Measurements from ENCODE around the gene ALPL.

ALPL gene

DNA sequence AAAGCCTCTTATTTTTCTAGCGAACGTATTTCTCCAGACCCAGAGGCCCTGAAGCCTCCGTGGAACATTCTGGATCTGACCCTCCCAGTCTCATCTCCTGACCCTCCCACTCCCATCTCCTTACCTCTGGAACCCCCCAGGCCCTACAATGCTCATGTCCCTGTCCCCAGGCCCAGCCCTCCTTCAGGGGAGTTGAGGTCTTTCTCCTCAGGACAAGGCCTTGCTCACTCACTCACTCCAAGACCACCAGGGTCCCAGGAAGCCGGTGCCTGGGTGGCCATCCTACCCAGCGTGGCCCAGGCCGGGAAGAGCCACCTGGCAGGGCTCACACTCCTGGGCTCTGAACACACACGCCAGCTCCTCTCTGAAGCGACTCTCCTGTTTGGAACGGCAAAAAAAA lies 68.7 kb downstream of the ALPL start:
- Histone ChIP-seq H3K9me3 (ENCODE audit: severe bottlenecking) (no peaks in the 10 kb centered on the region), H3K27ac (ENCODE audit: poor library complexity, severe bottlenecking) (no peak overlapping the region), H3K27me3 (ENCODE audit: insufficient read depth, poor library complexity, severe bottlenecking) (no peaks in the 10 kb centered on the region), H3K4me1 (ENCODE audit: insufficient read depth, poor library complexity, severe bottlenecking) (peaks cover 2% of the 10 kb centered on the region), H3K36me3 (ENCODE audit: low read depth) (no peaks in the 10 kb centered on the region), H3K4me3 (ENCODE audit: severe bottlenecking) (no peak overlapping the region)
- ATAC-seq (ENCODE audit: low read depth) (no peak), DNase-seq (ENCODE audit: low spot score) (no peak)
- TF ChIP-seq, protein P1, sequence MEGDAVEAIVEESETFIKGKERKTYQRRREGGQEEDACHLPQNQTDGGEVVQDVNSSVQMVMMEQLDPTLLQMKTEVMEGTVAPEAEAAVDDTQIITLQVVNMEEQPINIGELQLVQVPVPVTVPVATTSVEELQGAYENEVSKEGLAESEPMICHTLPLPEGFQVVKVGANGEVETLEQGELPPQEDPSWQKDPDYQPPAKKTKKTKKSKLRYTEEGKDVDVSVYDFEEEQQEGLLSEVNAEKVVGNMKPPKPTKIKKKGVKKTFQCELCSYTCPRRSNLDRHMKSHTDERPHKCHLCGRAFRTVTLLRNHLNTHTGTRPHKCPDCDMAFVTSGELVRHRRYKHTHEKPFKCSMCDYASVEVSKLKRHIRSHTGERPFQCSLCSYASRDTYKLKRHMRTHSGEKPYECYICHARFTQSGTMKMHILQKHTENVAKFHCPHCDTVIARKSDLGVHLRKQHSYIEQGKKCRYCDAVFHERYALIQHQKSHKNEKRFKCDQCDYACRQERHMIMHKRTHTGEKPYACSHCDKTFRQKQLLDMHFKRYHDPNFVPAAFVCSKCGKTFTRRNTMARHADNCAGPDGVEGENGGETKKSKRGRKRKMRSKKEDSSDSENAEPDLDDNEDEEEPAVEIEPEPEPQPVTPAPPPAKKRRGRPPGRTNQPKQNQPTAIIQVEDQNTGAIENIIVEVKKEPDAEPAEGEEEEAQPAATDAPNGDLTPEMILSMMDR (IDR thresholded peaks at IDR 0.05; ENCODE audit: poor library complexity, severe bottlenecking), result no peak

DNA sequence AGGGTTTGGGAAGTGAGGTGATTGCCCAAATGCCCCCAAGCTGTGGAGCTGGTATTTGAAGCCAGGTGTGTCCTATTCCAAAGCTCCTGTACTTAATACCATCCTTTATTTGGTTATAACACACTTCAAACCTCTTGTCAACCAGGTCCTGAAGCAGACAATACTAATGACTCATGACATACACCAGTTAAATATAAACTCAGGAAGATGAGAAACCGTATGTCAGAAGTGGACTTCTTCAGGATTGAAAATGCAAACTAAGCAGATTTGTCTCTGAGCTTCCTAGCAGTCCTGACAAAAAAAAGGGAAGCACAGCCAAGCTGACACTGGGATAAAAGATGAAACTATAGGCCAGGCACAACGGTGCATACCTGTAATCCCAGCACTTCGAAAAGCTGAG lies 70.6 kb downstream of the ALPL start:
- ATAC-seq (ENCODE audit: low read depth) (no peak), DNase-seq (ENCODE audit: low spot score) (no peak)
- Histone ChIP-seq H3K36me3 (ENCODE audit: low read depth) (no peaks in the 10 kb centered on the region), H3K4me3 (ENCODE audit: severe bottlenecking) (no peak overlapping the region), H3K27ac (ENCODE audit: poor library complexity, severe bottlenecking) (no peak overlapping the region), H3K27me3 (ENCODE audit: insufficient read depth, poor library complexity, severe bottlenecking) (no peaks in the 10 kb centered on the region), H3K9me3 (ENCODE audit: severe bottlenecking) (no peaks in the 10 kb centered on the region), H3K4me1 (ENCODE audit: insufficient read depth, poor library complexity, severe bottlenecking) (no peaks in the 10 kb centered on the region)
- TF ChIP-seq, protein P1 (IDR thresholded peaks at IDR 0.05; ENCODE audit: poor library complexity, severe bottlenecking), result no peak

DNA sequence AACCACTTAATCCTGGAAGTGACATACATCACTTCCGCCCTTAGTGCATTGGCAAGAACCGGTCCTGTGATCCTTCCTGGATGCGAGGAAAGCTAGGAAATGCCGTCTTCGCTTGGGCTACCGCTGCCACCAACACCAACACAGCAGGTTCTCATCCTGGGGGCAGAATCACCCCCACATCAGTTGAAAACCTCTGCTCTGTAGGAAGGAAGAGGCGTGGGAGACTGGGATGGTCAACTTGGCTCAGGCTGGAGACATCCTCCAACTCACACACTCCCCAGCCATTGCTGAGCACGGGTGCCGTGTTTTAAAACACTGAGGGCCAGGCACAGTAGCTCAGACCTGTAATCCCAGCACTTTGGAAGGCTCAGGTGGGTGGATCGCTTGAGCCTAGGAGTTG lies 74.9 kb downstream of the ALPL start:
- no peaks in the 10 kb centered on the region for H3K27me3 ChIP-seq (ENCODE audit: insufficient read depth, poor library complexity, severe bottlenecking)

DNA sequence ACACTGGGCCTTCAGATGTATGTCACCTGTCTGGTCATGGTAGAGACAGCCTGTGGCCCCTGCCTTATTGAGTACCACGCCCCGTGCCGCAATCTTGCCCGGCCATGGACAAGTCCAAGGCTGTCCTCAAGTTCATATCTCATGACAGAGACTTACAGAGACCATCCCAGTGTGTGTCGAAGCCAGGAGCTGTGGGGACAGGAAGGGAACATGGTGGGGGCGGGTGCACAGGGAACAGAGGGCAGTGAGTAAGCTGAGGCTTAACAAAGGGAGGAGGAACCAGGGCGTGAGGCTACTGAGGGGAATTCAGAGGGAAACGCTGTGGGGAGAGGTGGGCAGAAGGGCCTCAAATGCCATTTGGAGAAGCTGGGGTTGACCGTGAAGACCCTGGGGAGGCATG lies 75.8 kb downstream of the ALPL start:
- Histone ChIP-seq H3K36me3 (ENCODE audit: low read depth) (no peaks in the 10 kb centered on the region), H3K27me3 (ENCODE audit: insufficient read depth, poor library complexity, severe bottlenecking) (no peaks in the 10 kb centered on the region), H3K4me3 (ENCODE audit: severe bottlenecking) (no peak overlapping the region), H3K27ac (ENCODE audit: poor library complexity, severe bottlenecking) (no peak overlapping the region), H3K4me1 (ENCODE audit: insufficient read depth, poor library complexity, severe bottlenecking) (no peaks in the 10 kb centered on the region), H3K9me3 (ENCODE audit: severe bottlenecking) (no peaks in the 10 kb centered on the region)
- TF ChIP-seq, protein P1 (IDR thresholded peaks at IDR 0.05; ENCODE audit: poor library complexity, severe bottlenecking), result no peak
- no peak for DNase-seq (ENCODE audit: low spot score)
- no peak for ATAC-seq (ENCODE audit: low read depth)

More for the DNA sequence above, 74.9 kb downstream of the ALPL start:
- no peak overlapping the region for H3K4me3 ChIP-seq (ENCODE audit: severe bottlenecking)
- H3K4me1 ChIP-seq (ENCODE audit: insufficient read depth, poor library complexity, severe bottlenecking), result no peaks in the 10 kb centered on the region
- H3K36me3 ChIP-seq (ENCODE audit: low read depth), result no peaks in the 10 kb centered on the region
- H3K27ac ChIP-seq (ENCODE audit: poor library complexity, severe bottlenecking), result no peak overlapping the region
- H3K9me3 ChIP-seq (ENCODE audit: severe bottlenecking), result no peaks in the 10 kb centered on the region
- ATAC-seq (ENCODE audit: low read depth), result no peak
- no peak for DNase-seq (ENCODE audit: low spot score)
- TF ChIP-seq, protein P1 (IDR thresholded peaks at IDR 0.05; ENCODE audit: poor library complexity, severe bottlenecking), result no peak

DNA sequence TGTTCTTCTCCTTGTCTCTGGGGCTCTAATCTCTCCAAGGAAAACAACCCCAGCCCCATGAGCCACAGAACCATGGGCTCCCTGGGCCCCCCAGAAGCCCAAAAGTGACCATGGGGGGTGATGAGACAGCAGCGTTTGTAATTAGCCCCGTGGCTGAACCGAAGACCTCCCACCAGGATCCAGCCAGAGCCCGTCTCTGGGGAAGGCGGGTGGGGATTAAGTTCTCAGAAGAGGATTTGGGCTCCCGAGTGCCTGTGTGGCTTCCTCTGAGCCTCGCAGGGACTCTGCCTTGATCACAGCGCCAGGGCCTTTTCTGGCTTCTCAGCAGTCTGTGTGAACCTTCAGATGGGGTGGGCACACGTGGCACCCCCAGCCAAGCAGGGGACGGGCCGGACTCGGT lies 77.0 kb downstream of the ALPL start:
- Histone ChIP-seq H3K4me1 (ENCODE audit: insufficient read depth, poor library complexity, severe bottlenecking) (no peaks in the 10 kb centered on the region), H3K36me3 (ENCODE audit: low read depth) (no peaks in the 10 kb centered on the region), H3K9me3 (ENCODE audit: severe bottlenecking) (no peaks in the 10 kb centered on the region), H3K4me3 (ENCODE audit: severe bottlenecking) (no peak overlapping the region), H3K27ac (ENCODE audit: poor library complexity, severe bottlenecking) (no peak overlapping the region), H3K27me3 (ENCODE audit: insufficient read depth, poor library complexity, severe bottlenecking) (no peaks in the 10 kb centered on the region)
- no peak for ATAC-seq (ENCODE audit: low read depth)
- no peak for DNase-seq (ENCODE audit: low spot score)
- TF ChIP-seq, protein P1 (IDR thresholded peaks at IDR 0.05; ENCODE audit: poor library complexity, severe bottlenecking), result no peak
